Keratinocyte (primary cell): ENCODE data around the gene PRIMPOL.

Experiments
- CTCF ChIP-seq, 3 experiments: IDR thresholded peaks in 1 of 3; conservative IDR thresholded peaks in 1 of 3; optimal IDR thresholded peaks in 1 of 3; 2 replicates in 2 of 3; 3 replicates in 1 of 3; pipeline versions ENCODE3 to v1.5.1; 2011; ENCODE audit warnings: low read length in 3 of 3, mild to moderate bottlenecking in 3 of 3, moderate library complexity in 2 of 3, control low read depth in 1 of 3, inconsistent platforms in 1 of 3; ENCODE audit not compliant: insufficient read depth in 2 of 3; ENCODE audit errors: extremely low read depth in 1 of 3
- EZH2 ChIP-seq: IDR thresholded peaks from one replicate; pipeline ENCODE4 v1.6.1; 2012; ENCODE audit warnings: inconsistent platforms, mild to moderate bottlenecking, low read length, moderate library complexity

DNA sequence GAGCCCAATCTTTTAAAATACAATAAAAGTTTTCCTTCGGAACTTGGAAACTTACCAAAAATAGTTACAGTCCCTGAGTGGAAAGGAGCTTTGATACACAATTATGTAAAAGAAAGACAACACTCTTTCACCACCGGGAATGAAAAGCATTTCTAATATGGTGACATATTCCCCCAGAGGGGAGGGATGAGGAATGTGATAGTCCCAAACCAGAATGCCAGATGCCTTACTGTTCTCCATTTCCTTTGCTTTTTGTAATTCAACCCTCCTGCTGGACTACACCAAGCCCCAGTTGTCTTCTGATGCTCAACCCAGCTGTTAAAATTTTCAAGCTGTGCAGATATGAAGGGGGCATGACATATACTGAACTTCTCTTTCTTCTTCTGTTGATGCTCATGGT is 4.1 kb downstream of the PRIMPOL start:
- TF ChIP-seq CTCF (optimal IDR thresholded peaks at IDR 0.05 in 1 of 3, IDR thresholded peaks at IDR 0.05 in 1 of 3, conservative IDR thresholded peaks at IDR 0.05 in 1 of 3; ENCODE audit: extremely low read depth in 1 of 3, insufficient read depth in 2 of 3, low read length in 3 of 3): no peak
- TF ChIP-seq EZH2: no peak
